Endothelial cell of umbilical vein (primary cell): ENCODE results near the gene NKD1. TPM values are rescaled to one million over a fixed set of nuclear protein-coding genes. Genes with fewer than 3 reads are reported as not detected.

Experiments used
- BruUV-seq: library from RNA; stranded (reverse); fragments of 400-500 nt; replicated peaks from 2 replicates; lab custom pipeline; 2021; lab: Mats Ljungman, UMichigan
- CTCF ChIA-PET: fragments of 300-600, 350-600 bp; sonication (Branson Sonifier 250); formaldehyde crosslinking; loops from one replicate; lab custom pipeline; 2021; ENCODE audit warnings: antibody characterized with exemption, inconsistent platforms; lab: Charles Lee
- POLR2A ChIA-PET: fragments of 300-600, 350-600 bp; sonication (Branson Sonifier 250); formaldehyde crosslinking; loops from one replicate; lab custom pipeline; 2021; ENCODE audit warnings: antibody characterized with exemption, inconsistent platforms; lab: Charles Lee
- DNase-seq: peaks from one replicate; pipeline ENCODE4 v3.0.0-alpha.2; 2011; ENCODE audit warnings: low read depth, low spot score
- FAIRE-seq: peaks from 2 replicates; lab custom pipeline; 2011; peaks lifted over from hg19 to GRCh38; lab: Jason Lieb, UNC
- H2AFZ ChIP-seq: 2 replicates; pipeline ENCODE4 v1.6.0; 2012; ENCODE audit warnings: low read depth, low read length, control low read depth, inconsistent platforms
- H3K27ac ChIP-seq: 2 replicates; pipeline ENCODE4 v1.5.1; 2011; ENCODE audit warnings: low read depth, mild to moderate bottlenecking, control low read depth, low read length, moderate library complexity; ENCODE audit not compliant: insufficient read depth
- H3K27me3 ChIP-seq, 2 experiments: 2 replicates each; pipeline versions ENCODE4 v1.6.0 to v1.6.1; 2011; ENCODE audit warnings: low read length in 2 of 2, mixed read lengths in 1 of 2; ENCODE audit not compliant: control insufficient read depth in 2 of 2, insufficient read depth in 2 of 2
- H3K36me3 ChIP-seq, 2 experiments: 2 replicates in 1 of 2; 3 replicates in 1 of 2; pipeline ENCODE4 v1.5.1; 2011; ENCODE audit warnings: low read length in 2 of 2, mild to moderate bottlenecking in 1 of 2, moderate library complexity in 1 of 2; ENCODE audit not compliant: control insufficient read depth in 2 of 2, insufficient read depth in 2 of 2; ENCODE audit errors: extremely low read depth in 1 of 2
- H3K4me1 ChIP-seq: 3 replicates; pipeline ENCODE4 v1.5.1; 2011; ENCODE audit warnings: mild to moderate bottlenecking, low read length; ENCODE audit not compliant: control insufficient read depth, insufficient read depth; ENCODE audit errors: extremely low read depth
- H3K4me2 ChIP-seq: 2 replicates; pipeline ENCODE4 v1.6.1; 2011; ENCODE audit warnings: low read length, control low read depth, mixed read lengths; ENCODE audit not compliant: insufficient read depth
- H3K4me3 ChIP-seq, 3 experiments: fragments of 200-600 bp in 1 of 3; sonication (generic), shearing (Covaris generic) in 1 of 3; replicated peaks in 1 of 3; 2 replicates each; pipeline ENCODE4 v1.5.1; 2011 to 2016; ENCODE audit warnings: control low read depth in 3 of 3, low read length in 3 of 3, mild to moderate bottlenecking in 2 of 3, inconsistent platforms in 1 of 3, low read depth in 1 of 3, moderate library complexity in 1 of 3; ENCODE audit not compliant: insufficient read depth in 1 of 3
- H3K79me2 ChIP-seq: 2 replicates; pipeline ENCODE4 v1.6.0; 2012; ENCODE audit warnings: low read length, inconsistent platforms; ENCODE audit not compliant: control insufficient read depth, insufficient read depth
- H3K9ac ChIP-seq: replicated peaks from 2 replicates; pipeline ENCODE3; 2011; ENCODE audit warnings: low read length, control low read depth; ENCODE audit not compliant: insufficient read depth; ENCODE audit errors: extremely low read depth
- H3K9me1 ChIP-seq: replicated peaks from 3 replicates; pipeline ENCODE4 v1.6.0; 2011; ENCODE audit warnings: mild to moderate bottlenecking, low read length; ENCODE audit not compliant: control insufficient read depth, insufficient read depth; ENCODE audit errors: extremely low read depth
- H3K9me3 ChIP-seq: replicated peaks from 2 replicates; pipeline ENCODE4 v1.5.1; 2012; ENCODE audit warnings: low read length, inconsistent platforms; ENCODE audit not compliant: control insufficient read depth, insufficient read depth
- H4K20me1 ChIP-seq: replicated peaks from 2 replicates; pipeline ENCODE3; 2011; ENCODE audit warnings: mild to moderate bottlenecking, low read length; ENCODE audit not compliant: control insufficient read depth, insufficient read depth; ENCODE audit errors: extremely low read depth
- CTCF ChIP-seq, 2 donors: IDR thresholded peaks; 1 replicate in 1 of 2; 2 replicates in 1 of 2; pipeline ENCODE4 v1.5.1; 2011; ENCODE audit warnings: low read length in 2 of 2, mild to moderate bottlenecking in 2 of 2, moderate library complexity in 2 of 2, control low read depth in 1 of 2, inconsistent platforms in 1 of 2, low read depth in 1 of 2; ENCODE audit not compliant: insufficient read depth in 1 of 2; ENCODE audit errors: extremely low read depth in 1 of 2
- EZH2 ChIP-seq: IDR thresholded peaks from 2 replicates; pipeline ENCODE4 v1.6.1; 2012; ENCODE audit warnings: borderline replicate concordance, low read depth, mild to moderate bottlenecking, moderate library complexity, low read length, inconsistent platforms; ENCODE audit not compliant: severe bottlenecking
- FOS ChIP-seq: IDR thresholded peaks from 2 replicates; pipeline ENCODE4 v1.6.1; 2011; ENCODE audit warnings: mild to moderate bottlenecking, low read length, moderate library complexity, borderline replicate concordance; ENCODE audit not compliant: insufficient read depth
- GATA2 ChIP-seq: IDR thresholded peaks from 2 replicates; pipeline ENCODE4 v1.7.0; 2011; ENCODE audit warnings: low read depth, mild to moderate bottlenecking, moderate library complexity, mixed read lengths, low read length; ENCODE audit not compliant: insufficient read length, insufficient read depth
- JUN ChIP-seq: IDR thresholded peaks from 2 replicates; pipeline ENCODE4 v1.6.1; 2011; ENCODE audit warnings: borderline replicate concordance, low read depth; ENCODE audit not compliant: insufficient read length, insufficient read depth
- MAX ChIP-seq: IDR thresholded peaks from 2 replicates; pipeline ENCODE4 v1.6.1; 2011; ENCODE audit not compliant: insufficient read depth, insufficient read length
- MYC ChIP-seq: IDR thresholded peaks from one replicate; pipeline ENCODE4 v1.6.1; 2011; ENCODE audit warnings: mild to moderate bottlenecking, low read depth, low read length
- POLR2A ChIP-seq: IDR thresholded peaks from 2 replicates; pipeline ENCODE4 v1.6.1; 2012; ENCODE audit warnings: low read depth, mild to moderate bottlenecking, control low read depth, low read length
- POLR2AphosphoS5 ChIP-seq: IDR thresholded peaks from 2 replicates; pipeline ENCODE4 v1.6.1; 2012; ENCODE audit warnings: low read depth, mild to moderate bottlenecking, control low read depth, low read length, moderate library complexity; ENCODE audit not compliant: insufficient read depth
- dilution Hi-C: fragments of 300-500 bp; cut with MboI; formaldehyde crosslinking; loops from one replicate; pipeline ENCODE4 v1.15.0; 2019; ENCODE audit warnings: low sequenced_read_pairs; ENCODE audit not compliant: extremely low pct_ligation_motif_present
- intact Hi-C: fragments of 100-400 bp; cut with micrococcal nuclease; formaldehyde crosslinking; loops from one replicate; pipeline ENCODE4 v1.10.0; 2022
- polyA plus RNA-seq, 4 experiments: library from polyadenylated mRNA; depleted of rRNA in 3 of 4; stranded (reverse) in 3 of 4; unstranded in 1 of 4; fragments of >200 nt; gene quantifications; 2 replicates each; pipeline versions ENCODE4 v1.2.1 to v1.2.3, GENCODE V29; 2011 to 2012; ENCODE audit warnings: missing spikeins in 1 of 4
- total RNA-seq: library from RNA; stranded (reverse); gene quantifications from 2 replicates; pipeline ENCODE4 v1.2.3, GENCODE V29; 2021

Gene NKD1
- total and polyA plus RNA-seq, 2 donors (not counting 3 experiments of a cell fraction or from before 2014, with no cell fraction given) = not detected

- FAIRE-seq = no peak
- POLR2A ChIA-PET = no interaction called here
Measured at GRCh38 chr16:50611995-50612848, 64.0 kb downstream of the NKD1 start.

GRCh38 chr16:50612849-50613198, 64.6 kb downstream of the NKD1 start:
- dilution Hi-C loops (no loop called here), intact Hi-C loops (loop anchor here (5.0 kb wide), 1 partner anchor 54 kb away; no protein-coding TSS in a partner anchor)
- Histone ChIP-seq H2AFZ (no peak overlapping the region), H3K4me3 (no peak overlapping the region), H3K4me2 (no peak overlapping the region), H3K79me2 (no peaks in the 10 kb centered on the region), H3K27ac (no peak overlapping the region), H3K27me3 (no peaks in the 10 kb centered on the region), H3K4me1 (peaks cover 12% of the 10 kb centered on the region), H3K9me3 (no peaks in the 10 kb centered on the region), H3K9ac (no peak overlapping the region), H4K20me1 (no peaks in the 10 kb centered on the region), H3K9me1 (no peaks in the 10 kb centered on the region), H3K36me3 (no peaks in the 10 kb centered on the region)
- BruUV-seq = no TSS peak
- ChIA-PET CTCF (no interaction called here), POLR2A (no interaction called here)
- DNase-seq (no peak), FAIRE-seq (no peak)
- TF ChIP-seq GATA2 (no peak), CTCF (IDR thresholded peaks at IDR 0.05; ENCODE audit: extremely low read depth in 1 of 2, insufficient read depth in 1 of 2, low read depth in 1 of 2, low read length in 2 of 2) (no peak), MAX (no peak), FOS (no peak), POLR2A (no peak), MYC (no peak), EZH2 (no peak), POLR2AphosphoS5 (no peak), JUN (no peak)

More at GRCh38 chr16:50611995-50612848, 64.0 kb downstream of the NKD1 start:
- Histone ChIP-seq H3K79me2 (no peaks in the 10 kb centered on the region), H4K20me1 (no peaks in the 10 kb centered on the region), H3K36me3 (no peaks in the 10 kb centered on the region), H3K4me1 (peaks cover 12% of the 10 kb centered on the region), H3K4me2 (no peak overlapping the region), H3K9me3 (no peaks in the 10 kb centered on the region), H3K9ac (no peak overlapping the region), H3K27ac (no peak overlapping the region), H3K9me1 (no peaks in the 10 kb centered on the region), H3K27me3 (no peaks in the 10 kb centered on the region), H3K4me3 (no peak overlapping the region), H2AFZ (no peak overlapping the region)
- intact Hi-C loops (loop anchor here (1.0 to 5.0 kb wide), 2 partner anchors 55 to 194 kb away; no protein-coding TSS in a partner anchor), dilution Hi-C loops (no loop called here)
- BruUV-seq = no TSS peak
- CTCF ChIA-PET = interaction anchor here (0.6 to 3.5 kb wide), 8 partner anchors 11 to 194 kb away, joined by 3 to 54 read pairs (median 4); no protein-coding TSS in a partner anchor
- DNase-seq = no peak
- TF ChIP-seq GATA2 = no peak
